Nucleus accumbens (tissue), 56 donors: Measurements from ENCODE around the gene TDP1.

Experiments used
- DNase-seq, 56 donors: peaks; one replicate each; lab custom pipeline; 2025; lab: John Stamatoyannopoulos, UW

The TDP1 gene

GRCh38 chr14:89936654-89937185, 19.0 kb upstream of the TDP1 start:
- no peak for DNase-seq

- DNase-seq, result no peak
These were observed 13.8 kb upstream of the TDP1 start for GRCh38 chr14:89941830-89942377.

GRCh38 chr14:89947344-89947743, 8.4 kb upstream of the TDP1 start:
- no peak for DNase-seq

GRCh38 chr14:89952576-89952975, 3.2 kb upstream of the TDP1 start:
- DNase-seq, result no peak

- no peak for DNase-seq
These were observed 2.1 kb upstream of the TDP1 start for GRCh38 chr14:89953602-89954001.

- DNase-seq, result peak; percentile 76 to 99 (median 96)
These were observed 1.4 kb upstream of the TDP1 start, which contains the start of gene EFCAB11 for GRCh38 chr14:89954070-89955021. EFCAB11 (minus strand) TSS chr14:89954730; CDS start chr14:89954660, 70 bp downstream.

GRCh38 chr14:89955022-89955744, 544 bp upstream of the TDP1 start:
- DNase-seq, result peak in 6 of 56 donors; percentile 22 to 62 (median 43)

GRCh38 chr14:89956661-89957009, 908 bp downstream of the TDP1 start:
- no peak for DNase-seq

- no peak for DNase-seq
These were observed 1.6 kb downstream of the TDP1 start for GRCh38 chr14:89957376-89957775.

- DNase-seq, result peak in 32 of 56 donors; percentile 2 to 63 (median 26)
These were observed 2.1 kb downstream of the TDP1 start for GRCh38 chr14:89957791-89958190.

GRCh38 chr14:89958966-89959365, 3.2 kb downstream of the TDP1 start:
- DNase-seq, result no peak

- DNase-seq, result no peak
These were observed 4.2 kb downstream of the TDP1 start for GRCh38 chr14:89959853-89960445.

- DNase-seq, result no peak
These were observed 5.2 kb downstream of the TDP1 start for GRCh38 chr14:89960914-89961313.

GRCh38 chr14:89963288-89963978, 7.7 kb downstream of the TDP1 start:
- no peak for DNase-seq

- DNase-seq, result no peak
These were observed 10.1 kb downstream of the TDP1 start for GRCh38 chr14:89965839-89966238.

GRCh38 chr14:89973234-89973823, 17.6 kb downstream of the TDP1 start:
- DNase-seq, result peak in 52 of 56 donors; percentile 3 to 89 (median 58)

GRCh38 chr14:89977668-89978067, 21.9 kb downstream of the TDP1 start:
- peak in 46 of 56 donors; percentile 3 to 79 (median 42) for DNase-seq

- no peak for DNase-seq
These were observed 22.9 kb downstream of the TDP1 start for GRCh38 chr14:89978656-89979055.

- DNase-seq, result no peak
These were observed 27.6 kb downstream of the TDP1 start for GRCh38 chr14:89983375-89983774.
